Stimulated activated CD8-positive, alpha-beta memory T cell treated with anti-CD3 and anti-CD28 coated beads, Interleukin-7, amount 100 ng/mL, for 24 hours (primary cell): ENCODE measurements around the gene KCNH6.

Experiments
- DNase-seq: peaks from one replicate; pipeline ENCODE4 v3.0.0-alpha.2; 2020; ENCODE audit warnings: low read depth

The KCNH6 gene

GRCh38 chr17:63552211-63552610 is 29.1 kb downstream of the KCNH6 start:
- no peak for DNase-seq

- DNase-seq = no peak
These were observed 32.5 kb downstream of the KCNH6 start for GRCh38 chr17:63555500-63556156.

- no peak for DNase-seq
These were observed 34.3 kb downstream of the KCNH6 start for GRCh38 chr17:63557416-63557815.

- DNase-seq = no peak
These were observed 35.3 kb downstream of the KCNH6 start for GRCh38 chr17:63558441-63558840.

- DNase-seq = no peak
These were observed 38.7 kb downstream of the KCNH6 start for GRCh38 chr17:63561819-63562218.

GRCh38 chr17:63563339-63563738 is 40.2 kb downstream of the KCNH6 start:
- no peak for DNase-seq

- no peak for DNase-seq
These were observed 41.4 kb downstream of the KCNH6 start for GRCh38 chr17:63564562-63564961.

GRCh38 chr17:63567229-63567628 is 44.1 kb downstream of the KCNH6 start:
- no peak for DNase-seq

GRCh38 chr17:63568563-63568962 is 45.4 kb downstream of the KCNH6 start:
- DNase-seq = no peak

- no peak for DNase-seq
These were observed 48.6 kb downstream of the KCNH6 start for GRCh38 chr17:63571632-63572310.

- no peak for DNase-seq
These were observed 50.5 kb downstream of the KCNH6 start for GRCh38 chr17:63573634-63574033.

GRCh38 chr17:63578027-63578768 is 55.0 kb downstream of the KCNH6 start:
- no peak for DNase-seq

GRCh38 chr17:63578769-63579111 is 55.6 kb downstream of the KCNH6 start:
- DNase-seq = no peak

GRCh38 chr17:63579633-63580032 is 56.5 kb downstream of the KCNH6 start:
- DNase-seq = no peak

- no peak for DNase-seq
These were observed 64.6 kb downstream of the KCNH6 start for GRCh38 chr17:63587770-63588169.

GRCh38 chr17:63588797-63589196 is 65.6 kb downstream of the KCNH6 start:
- no peak for DNase-seq

- no peak for DNase-seq
These were observed 66.5 kb downstream of the KCNH6 start for GRCh38 chr17:63589646-63590045.

- DNase-seq = no peak
These were observed 69.6 kb downstream of the KCNH6 start for GRCh38 chr17:63592797-63593196.

GRCh38 chr17:63595132-63595531 is 72.0 kb downstream of the KCNH6 start:
- DNase-seq = no peak
